Posterior cingulate gyrus (tissue), 11 donors: Measurements from ENCODE around the gene FHOD1.

Experiments used
- DNase-seq, 10 donors: peaks; one replicate each; pipeline versions ENCODE4 v3.0.0 to v3.0.0-alpha.2; 2020 to 2021; ENCODE audit warnings: mixed read lengths in 3 of 10
- intact Hi-C: fragments of 100-400 bp; cut with DNase I; formaldehyde crosslinking; loops from one replicate; pipeline ENCODE4 v1.15.1; 2023

FHOD1 gene

DNA sequence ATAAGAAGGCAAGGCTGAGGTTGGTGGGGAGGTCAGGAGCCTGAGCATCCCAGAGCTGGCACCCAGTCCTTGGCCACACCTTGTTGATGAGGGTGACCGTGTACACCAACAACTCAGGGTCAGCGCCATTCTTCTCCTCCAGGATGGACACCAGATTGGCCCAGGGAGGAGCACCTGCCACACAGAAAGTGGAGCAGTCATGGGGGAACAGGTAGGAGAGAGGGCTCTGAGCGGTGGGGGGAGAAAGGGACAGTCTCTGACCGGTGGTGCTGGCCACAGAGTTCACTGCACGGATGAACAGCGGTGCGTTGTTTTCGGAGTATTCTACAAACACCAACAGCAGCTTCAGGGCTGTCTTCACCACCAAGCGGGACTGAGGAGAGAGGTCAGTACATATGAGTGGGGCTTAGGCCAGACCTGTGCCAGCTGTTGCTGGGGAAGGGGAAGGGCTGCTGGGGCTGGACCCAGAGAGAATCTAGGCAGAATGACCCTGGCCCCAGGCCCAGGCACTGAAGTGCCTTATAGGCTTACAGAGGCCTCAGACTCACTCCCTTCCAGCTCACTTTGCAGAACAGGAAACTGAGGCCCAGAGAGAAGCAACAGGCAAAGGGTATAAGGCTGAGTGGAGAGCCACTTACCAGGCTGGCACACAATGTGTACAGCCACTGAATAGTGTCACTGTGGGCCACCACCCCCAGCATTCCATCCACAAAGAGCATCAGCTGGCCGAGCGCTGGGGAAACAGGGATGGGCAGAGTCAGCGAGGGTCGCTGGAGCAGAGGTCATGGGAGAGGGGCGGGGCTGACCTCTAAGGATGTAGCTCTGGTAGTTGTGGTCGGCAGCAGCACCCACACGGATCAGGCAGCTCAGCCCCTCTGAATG, 9.6 kb downstream of the FHOD1 start:
- peak in 3 of 10 donors; percentile 55 to 79 (median 58) for DNase-seq
- intact Hi-C loops, result no loop called here

DNA sequence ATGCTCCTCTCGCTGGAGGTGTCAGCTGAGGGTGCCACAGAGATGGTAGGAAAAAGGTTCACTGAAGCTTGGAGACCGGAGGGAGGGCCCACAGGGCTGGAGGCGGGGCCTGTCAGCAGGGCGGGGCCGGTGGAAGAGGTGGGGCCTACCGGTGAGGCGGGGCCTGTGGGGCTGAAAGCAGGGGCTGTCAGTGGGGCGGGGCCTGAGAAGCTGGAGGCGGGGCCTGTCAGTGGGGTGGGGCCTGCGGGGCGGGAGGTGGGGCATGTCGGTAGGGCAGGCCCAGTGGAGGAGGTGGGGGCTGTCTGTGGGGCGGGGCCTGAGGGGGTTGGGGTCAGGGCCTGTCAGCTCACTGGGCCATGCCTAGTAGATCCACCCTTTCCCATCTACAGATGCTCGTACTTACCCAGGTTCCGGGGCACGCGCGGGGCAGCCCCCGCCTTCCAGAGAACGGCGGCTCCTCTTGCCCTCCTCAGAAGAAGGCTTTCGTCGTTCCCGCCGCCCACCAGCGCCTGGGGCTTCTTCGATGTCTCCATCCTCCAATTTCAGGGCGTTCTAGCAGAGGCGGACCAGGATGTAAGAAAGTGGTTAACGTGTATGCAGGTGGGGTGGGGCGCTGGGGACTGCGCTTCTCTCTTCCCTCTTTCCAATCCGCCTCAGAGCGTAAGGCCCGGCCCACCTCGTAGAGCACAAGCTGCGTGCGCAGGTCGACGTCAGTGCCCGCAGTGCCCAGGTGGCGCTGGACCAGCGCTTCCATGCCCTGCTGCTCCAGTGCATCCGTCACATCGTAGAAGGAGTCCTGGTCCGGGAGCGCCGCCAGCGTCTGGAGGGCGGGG, 10.5 kb downstream of the FHOD1 start:
- peak in 4 of 10 donors; percentile 61 to 88 (median 84) for DNase-seq

DNA sequence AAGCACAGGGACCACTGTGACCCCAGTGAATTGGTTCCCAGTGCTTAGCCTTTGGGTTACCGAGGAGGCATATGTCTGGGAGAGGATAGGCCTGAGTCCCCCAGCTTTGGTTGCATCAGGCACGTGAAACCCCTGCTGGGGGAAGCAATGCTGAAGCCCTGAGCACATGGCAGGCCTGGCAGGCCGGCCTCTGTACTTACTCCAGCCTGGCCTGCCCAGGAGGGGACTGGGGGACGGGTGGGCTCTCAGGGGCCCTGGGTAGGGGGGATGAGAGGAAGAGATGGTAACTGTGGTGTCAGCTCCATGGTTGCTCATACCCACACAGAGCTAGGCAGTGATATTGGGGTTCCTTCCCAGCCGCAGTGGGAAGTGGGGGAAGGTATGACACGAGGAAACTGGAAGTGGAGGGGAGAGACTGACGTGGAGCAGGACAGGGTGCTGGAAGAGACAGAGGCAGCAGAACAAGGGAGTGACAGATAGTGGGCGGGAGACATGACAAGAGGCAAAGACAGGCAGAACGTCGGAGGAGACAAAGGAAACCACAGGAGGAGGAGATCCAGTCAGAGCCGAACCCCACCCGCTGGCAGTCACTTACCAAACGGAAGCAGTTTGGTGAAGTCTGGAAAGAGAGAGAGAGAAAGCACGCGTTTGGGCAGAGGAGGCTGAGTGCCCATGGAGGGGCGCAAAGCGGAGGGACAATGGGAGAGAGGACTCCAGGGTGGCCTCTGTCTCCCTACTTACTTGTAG, 11.3 kb downstream of the FHOD1 start:
- intact Hi-C loops, result no loop called here
- peak in 2 of 10 donors; percentile 54 to 69 for DNase-seq

More for the DNA sequence above, 10.5 kb downstream of the FHOD1 start:
- intact Hi-C loops, result no loop called here

DNA sequence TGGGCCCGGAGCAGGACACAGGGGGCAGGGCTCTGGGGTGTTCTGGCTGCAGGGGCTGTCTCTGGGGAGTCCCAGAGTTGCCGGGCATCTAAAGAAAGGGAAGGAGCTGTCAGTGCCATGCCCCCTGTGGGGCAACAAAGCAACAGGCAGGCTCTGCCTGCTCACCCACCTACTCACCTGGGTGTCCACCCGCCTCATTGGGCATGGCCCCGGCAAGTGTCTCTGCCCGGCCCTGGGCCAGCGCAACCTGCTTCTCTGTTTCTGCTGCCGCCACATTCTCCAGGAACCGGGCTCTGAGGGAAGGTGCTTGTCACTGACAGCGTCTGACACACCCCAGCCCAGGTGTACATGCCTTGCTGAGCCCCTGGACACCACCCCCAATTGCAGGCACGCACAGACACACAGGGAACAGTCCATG, 13.1 kb downstream of the FHOD1 start:
- peak in 2 of 10 donors; percentile 60 to 69 for DNase-seq
- intact Hi-C loops, result no loop called here

DNA sequence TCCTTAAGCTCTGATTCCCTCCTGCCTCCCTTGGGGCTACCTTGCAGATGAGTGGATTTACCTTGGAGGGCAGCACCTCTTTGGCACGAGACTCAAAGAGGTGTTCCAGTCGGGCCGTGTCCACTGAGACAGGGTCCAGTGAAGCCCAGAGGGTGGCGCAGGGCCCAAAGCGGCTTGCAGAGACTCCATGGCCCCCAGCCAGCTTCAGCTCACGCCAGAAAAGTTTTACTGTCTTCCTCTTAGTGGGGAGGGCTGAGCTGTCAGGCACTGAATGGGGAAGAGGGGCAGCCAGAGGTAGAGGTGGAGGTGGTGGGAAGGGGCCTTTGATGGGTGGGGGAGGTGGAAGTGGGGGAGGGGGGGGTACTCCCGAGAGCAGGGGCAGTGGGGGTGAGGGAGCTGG, 13.7 kb downstream of the FHOD1 start:
- peak in 1 of 10 donors; percentile 27 for DNase-seq
- intact Hi-C loops, result no loop called here

DNA sequence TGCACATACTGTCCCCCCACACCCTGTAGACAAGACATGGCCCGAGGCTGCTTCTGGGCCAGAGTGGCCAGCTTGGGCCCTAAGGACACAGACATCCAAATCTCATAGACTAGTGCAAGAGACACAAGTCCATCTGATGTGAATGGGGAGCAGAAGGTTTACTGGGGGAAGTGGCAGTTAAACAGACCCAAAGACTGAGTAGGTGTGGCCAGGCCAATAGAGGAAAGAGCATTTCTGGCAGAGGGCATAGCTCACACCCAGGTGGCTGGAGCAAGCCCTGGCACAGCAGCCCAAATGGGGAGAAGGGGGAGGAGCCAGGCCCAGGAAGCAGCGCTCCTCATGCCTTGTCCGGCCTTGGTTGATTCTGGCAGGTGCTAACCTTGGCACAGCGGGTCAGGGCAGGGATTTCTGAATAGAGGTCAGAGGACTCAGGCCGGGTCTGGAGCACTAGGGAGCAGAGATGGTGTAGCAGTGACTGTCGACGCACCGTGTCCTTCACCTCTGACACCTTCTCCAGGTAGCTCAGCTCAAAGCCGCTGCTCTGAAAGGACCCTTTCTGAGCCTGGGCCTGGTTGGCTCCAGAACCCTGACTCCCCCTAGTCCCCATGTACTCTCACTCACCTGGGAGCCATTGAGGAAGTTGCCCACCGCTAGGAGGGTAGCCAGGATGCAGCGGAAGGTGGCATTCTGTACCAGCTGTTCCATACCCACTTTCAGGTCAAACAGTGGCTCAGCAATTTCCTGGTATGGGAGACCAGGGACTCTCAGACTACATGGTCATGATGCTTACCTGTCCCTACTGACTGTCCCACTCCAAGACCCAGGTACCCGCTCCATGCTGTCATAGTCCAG, 16.2 kb downstream of the FHOD1 start:
- peak in 1 of 10 donors; percentile 64 for DNase-seq
- intact Hi-C loops, result no loop called here

DNA sequence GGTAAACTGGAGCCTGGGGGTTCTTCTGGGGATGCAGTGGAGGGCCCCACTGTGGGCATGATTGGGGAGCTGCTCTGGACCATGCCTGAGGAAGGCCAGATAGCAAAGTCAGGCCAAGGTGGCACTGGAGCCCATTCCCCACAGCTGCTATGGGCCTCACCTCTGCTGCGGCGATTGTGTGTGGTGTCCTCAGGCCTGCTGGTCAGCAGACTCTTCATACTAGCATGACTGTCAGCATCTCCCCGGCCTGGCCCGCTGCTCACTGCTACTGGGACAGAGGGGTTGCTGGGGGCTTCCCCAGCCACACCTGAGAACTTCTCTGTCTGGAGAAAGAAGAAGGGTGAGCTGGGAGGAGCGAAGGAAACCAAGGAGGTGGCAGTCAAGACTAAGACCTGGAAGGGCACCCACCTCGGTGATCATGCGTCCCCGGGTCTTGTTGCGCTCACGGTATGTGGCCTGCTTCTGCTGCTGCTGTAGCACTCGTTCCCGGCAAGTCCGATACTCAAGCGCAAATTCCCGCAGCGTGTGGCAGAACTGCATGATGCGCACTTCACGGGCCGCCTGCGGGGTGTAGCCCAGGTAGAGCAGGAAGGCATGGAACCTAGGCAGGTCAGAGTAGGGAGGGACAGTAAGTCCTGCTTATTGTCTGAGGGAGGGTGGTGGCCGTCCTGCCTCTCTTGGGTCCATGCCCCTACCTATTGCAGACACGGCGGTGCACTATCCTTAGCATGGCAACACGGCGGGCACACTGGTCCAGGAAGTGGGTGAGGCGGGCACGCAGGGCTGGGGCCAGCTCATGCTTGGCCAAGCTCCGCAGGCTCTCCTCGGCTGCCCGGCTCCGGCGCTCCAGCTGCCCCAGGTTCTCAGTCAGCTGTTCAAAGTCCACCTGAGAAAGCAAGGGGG, 17.1 kb downstream of the FHOD1 start:
- DNase-seq, result peak in 1 of 10 donors; percentile 84

DNA sequence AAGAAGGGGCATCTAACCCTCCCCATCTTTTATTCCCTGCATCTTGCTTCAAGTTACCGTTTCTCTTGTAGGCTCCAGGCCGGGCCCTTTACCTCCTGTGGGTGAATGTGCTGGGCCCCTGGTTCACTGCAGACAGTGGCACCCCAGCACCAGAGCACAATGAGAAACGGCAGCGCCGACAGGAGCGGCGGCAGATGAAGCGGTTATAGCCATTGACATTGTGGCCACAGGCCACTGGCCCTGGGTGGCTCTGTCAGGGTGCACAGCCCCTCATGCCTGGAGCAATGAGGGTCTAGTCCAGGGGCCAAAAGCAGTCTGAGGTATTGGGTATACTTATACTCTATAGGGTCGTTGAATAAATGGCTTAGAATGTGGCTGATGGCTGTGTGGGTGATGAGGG, 18.4 kb downstream of the FHOD1 start:
- peak in 1 of 10 donors; percentile 49 for DNase-seq
- intact Hi-C loops, result no loop called here

More for the DNA sequence above, 17.1 kb downstream of the FHOD1 start:
- intact Hi-C loops, result no loop called here

DNA sequence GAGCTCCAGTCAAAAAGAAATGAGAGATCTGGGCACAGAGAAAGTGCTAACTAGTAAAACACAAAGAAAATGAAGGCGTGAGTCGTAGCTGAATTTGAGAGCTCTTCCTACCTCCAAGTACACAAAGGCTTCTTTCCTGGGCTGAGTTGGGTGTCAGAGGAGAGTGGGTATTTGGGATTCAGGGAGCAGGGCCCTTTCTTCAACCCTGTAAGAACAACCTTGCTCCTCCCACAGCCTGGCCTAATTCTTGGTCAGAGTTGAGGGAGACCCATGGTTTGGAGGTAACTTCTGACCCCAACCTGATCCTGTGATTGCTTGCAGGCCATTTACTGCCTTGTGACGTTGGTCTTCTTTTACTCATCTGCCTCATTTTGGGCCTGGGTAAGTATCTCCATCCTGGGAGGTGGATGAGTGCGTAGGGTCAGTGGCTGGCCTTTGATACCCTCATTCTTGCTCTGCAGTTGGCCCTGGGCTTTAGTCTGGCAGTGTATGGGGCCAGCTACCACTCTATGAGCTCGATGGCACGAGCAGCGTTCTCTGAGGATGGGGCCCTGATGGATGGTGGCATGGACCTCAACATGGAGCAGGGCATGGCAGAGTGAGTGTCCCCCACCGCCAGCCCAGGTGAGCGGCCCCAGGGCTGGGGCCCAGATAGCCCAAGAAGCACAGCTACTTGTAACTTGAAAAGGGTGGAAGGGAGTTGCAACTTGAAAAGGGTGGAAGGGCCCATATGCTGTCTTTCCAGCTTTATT, 19.1 kb downstream of the FHOD1 start:
- DNase-seq, result no peak
- intact Hi-C loops, result no loop called here

DNA sequence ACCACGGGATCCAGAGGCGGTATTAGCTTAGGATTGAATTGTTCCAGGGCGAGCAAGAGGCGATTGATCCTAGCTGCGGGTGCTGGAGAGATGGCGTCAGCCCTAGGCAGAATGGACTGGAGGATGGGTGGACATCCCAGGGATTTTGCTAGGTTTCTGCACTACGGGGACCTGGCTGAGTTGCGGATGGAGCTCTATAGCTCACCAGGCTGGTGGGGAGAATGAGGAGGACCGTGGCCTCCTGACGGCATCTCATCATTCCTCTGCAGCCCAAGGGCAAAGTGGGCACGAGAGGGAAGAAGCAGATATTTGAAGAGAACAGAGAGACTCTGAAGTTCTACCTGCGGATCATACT, 19.7 kb downstream of the FHOD1 start:
- no peak for DNase-seq

DNA sequence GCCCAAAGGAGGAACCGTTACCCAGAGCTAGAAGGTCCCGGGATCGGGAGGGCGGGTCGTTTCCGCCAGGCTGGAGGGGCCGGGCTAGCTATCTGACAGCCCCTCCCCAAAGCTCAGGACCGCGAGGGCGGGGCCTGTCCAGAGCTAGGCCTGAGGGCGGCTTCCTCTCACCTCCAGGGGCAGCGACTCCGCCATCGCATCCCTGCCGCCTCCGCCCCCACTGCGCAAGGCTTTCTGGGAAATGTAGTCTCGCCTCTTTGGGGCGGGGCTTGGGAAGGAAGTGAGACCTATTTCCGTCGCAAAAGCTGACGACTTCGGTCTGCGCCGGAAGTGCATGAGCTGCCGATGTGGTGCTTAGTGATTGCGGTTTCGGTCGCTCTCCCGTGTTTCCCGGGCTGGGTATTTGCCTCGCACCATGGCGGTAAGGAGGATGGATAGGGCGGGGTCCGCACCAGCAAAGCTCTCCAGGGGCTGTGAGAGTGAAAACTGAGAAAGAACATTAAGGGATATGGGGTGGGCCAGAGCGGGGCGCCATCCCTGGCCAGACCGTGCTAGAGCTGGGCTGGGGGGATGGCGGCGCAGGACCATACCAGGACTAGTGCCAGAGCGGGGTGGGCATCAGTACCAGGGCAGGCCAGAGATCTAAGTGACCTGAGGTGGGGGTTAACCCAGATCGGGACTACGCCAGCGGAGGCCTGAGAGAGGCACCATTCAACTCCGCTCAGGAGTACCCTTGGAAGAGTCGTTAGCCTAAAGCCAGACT, 20.3 kb downstream of the FHOD1 start, which contains the start of gene TMEM208:
Gene TMEM208, plus strand, starts transcription at position 327 of the 763 bp plus-strand sequence. Its CDS starts 89 bp downstream, at position 416.
- intact Hi-C loops, result loop anchor here (1.0 kb wide), 1 partner anchor 35 kb away; the partner anchor contains the start of gene E2F4
- peak; percentile 92 to 99 (median 96) for DNase-seq

More for the DNA sequence above, 19.7 kb downstream of the FHOD1 start:
- intact Hi-C loops, result loop anchor here (1.0 kb wide), 1 partner anchor 35 kb away; the partner anchor contains the start of gene E2F4

DNA sequence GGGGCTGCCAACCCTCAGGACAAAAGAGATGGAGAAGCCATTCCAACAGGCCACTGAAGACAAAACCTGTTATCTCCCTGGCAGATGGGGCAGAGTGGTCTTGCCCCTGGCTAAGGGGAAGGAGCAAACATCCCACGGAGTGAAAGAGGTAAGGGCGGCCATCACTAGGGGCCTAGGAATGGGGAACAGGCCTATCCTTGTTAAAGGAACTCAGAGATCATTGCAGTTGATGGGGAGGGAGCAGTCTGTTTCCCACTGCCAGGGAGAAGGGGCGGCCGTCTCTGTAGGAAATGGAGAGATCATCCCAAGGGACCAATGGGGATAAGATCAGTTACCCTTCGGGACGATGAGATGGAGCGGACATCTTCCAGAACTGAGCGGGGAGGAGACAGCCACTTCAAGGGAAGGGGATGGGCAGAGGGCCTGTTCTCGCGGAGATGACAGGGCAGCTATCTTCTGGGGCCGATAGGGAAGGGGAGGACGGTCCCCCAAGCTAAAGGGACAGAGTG, 20.9 kb downstream of the FHOD1 start:
- intact Hi-C loops, result no loop called here
- peak in 1 of 10 donors; percentile 36 for DNase-seq

DNA sequence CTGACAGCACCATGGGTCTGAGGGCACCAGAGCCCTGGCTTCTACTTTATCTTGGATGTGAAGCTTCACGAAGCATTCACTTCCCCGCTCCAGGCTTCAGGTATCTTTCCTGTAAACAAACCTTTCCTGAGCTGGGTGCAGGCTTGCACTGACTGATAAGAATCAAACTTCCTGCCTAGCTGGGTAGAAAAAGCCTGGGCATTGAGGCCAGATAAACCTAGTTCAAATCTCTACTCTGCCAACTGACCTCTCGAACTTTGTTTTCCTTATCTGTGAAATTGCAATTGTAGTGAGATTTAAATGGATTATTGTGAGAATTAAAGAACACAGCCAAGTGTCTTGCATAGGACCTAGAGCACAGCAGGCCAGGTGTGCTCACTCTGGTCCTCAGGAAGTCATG, 23.3 kb downstream of the FHOD1 start:
- intact Hi-C loops, result no loop called here

DNA sequence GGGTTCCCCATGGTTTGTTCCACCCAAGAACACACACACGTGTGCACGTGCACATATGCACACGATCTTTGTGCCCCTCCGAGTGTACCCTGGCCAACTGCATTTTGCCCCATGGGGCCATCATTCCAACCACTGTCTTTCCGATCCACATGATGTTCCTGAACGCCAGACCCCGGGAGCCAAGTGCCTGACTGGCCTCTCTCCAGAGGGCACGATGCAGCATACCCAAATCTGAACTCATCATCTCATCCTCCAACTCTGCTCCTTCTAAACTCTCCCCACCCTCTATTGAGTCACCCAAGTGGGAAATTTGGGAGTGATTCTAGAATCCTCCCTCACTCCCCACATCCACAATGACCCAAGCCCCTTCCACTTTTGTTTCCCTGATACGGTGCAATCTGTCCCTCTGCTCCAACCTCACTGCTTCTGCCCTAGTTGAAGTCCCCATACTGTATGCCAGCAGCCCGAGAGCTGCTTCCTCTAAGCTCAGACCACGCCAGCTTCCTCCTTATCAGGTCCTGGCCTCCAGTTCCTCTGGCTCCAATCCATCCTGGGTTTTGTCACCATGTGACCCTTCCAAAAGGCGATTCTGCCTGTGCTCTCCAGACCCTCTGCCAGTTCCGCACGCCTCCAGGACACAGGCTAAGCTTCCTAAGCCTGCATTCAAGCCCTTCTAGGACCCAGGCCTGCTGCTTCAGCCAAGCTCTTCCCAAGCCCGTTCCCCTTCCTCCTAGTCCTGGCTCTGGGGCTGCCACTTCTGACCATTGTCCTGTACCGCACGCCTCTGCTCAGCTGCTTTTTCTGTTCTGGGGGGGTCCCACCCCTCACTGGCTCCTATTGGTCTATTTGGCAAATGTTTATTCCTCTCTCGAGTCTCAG, 30.4 kb downstream of the FHOD1 start:
- DNase-seq, result no peak
- intact Hi-C loops, result no loop called here

More for the DNA sequence above, 23.3 kb downstream of the FHOD1 start:
- DNase-seq, result no peak

DNA sequence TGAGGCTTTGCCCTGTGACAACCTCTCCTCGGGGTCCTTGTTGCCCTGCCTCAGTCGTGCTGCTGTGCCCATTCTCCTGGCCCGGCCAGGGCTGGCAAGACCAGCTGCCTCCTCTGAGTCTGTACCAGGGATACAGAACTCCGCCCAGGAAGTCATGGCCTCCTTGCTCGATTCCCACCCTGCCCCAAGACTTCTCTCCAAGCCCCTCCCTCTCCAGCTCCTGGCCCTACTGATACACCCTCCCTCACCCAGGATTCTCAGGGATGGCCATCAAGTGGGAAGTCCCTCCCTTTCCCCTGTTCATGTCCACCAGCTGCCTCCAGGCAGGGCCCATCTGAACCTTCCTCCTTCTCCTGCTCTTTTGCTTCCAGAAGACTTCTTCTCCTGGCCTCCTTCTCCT, 31.6 kb downstream of the FHOD1 start:
- intact Hi-C loops, result no loop called here
- DNase-seq, result no peak
